Measurements from ENCODE around the gene NF1.
"Not testable (repeated sequence)": the region's sequence is repeated elsewhere in the genome, so short reads cannot be mapped to it uniquely, and the experiment has no call there.

The NF1 gene

GRCh38 chr17:31328160-31328535 lies 233.4 kb downstream of the NF1 start:
- DNase-seq (ENCODE audit: extremely low read depth, low read depth), result no peak
- TF ChIP-seq CTCF (IDR thresholded peaks at IDR 0.05; ENCODE audit: low read depth, low read length), result no peak

GRCh38 chr17:31329221-31329620 lies 234.4 kb downstream of the NF1 start:
- no peak for DNase-seq (ENCODE audit: extremely low read depth, low read depth)
- TF ChIP-seq CTCF (IDR thresholded peaks at IDR 0.05; ENCODE audit: low read depth, low read length), result no peak

GRCh38 chr17:31339906-31340661 lies 245.3 kb downstream of the NF1 start:
- no peak for TF ChIP-seq CTCF (IDR thresholded peaks at IDR 0.05; ENCODE audit: low read depth, low read length)
- DNase-seq (ENCODE audit: extremely low read depth, low read depth), result no peak

- not testable (repeated sequence) for DNase-seq (ENCODE audit: extremely low read depth, low read depth)
Measured at GRCh38 chr17:31345191-31345747, 250.5 kb downstream of the NF1 start.

GRCh38 chr17:31349454-31349853 lies 254.7 kb downstream of the NF1 start:
- no peak for TF ChIP-seq CTCF (IDR thresholded peaks at IDR 0.05; ENCODE audit: low read depth, low read length)
- DNase-seq (ENCODE audit: extremely low read depth, low read depth), result no peak

GRCh38 chr17:31355935-31356334 lies 261.2 kb downstream of the NF1 start:
- TF ChIP-seq CTCF (IDR thresholded peaks at IDR 0.05; ENCODE audit: low read depth, low read length), result no peak
- DNase-seq (ENCODE audit: extremely low read depth, low read depth), result no peak

GRCh38 chr17:31357091-31357490 lies 262.3 kb downstream of the NF1 start:
- no peak for DNase-seq (ENCODE audit: extremely low read depth, low read depth)
- no peak for TF ChIP-seq CTCF (IDR thresholded peaks at IDR 0.05; ENCODE audit: low read depth, low read length)

Measured in AG09319 (cell line).